NOMO-1 (cell line): ENCODE results near the gene SDK1.
A peak's percentile ranks its signal among the peaks of the same experiment; 100 is the strongest.

Experiments
- DNase-seq, 2 experiments: peaks; one replicate each; lab custom pipeline; 2025; ENCODE audit not compliant: unreplicated experiment in 2 of 2; lab: John Stamatoyannopoulos, UW

The SDK1 gene

GRCh38 chr7:4050126-4050660 lies 749.1 kb downstream of the SDK1 start:
- DNase-seq: no peak

GRCh38 chr7:4051696-4052095 lies 750.6 kb downstream of the SDK1 start:
- no peak for DNase-seq

- no peak for DNase-seq
Measured at GRCh38 chr7:4052130-4052529, 751.1 kb downstream of the SDK1 start.

GRCh38 chr7:4054158-4054557 lies 753.1 kb downstream of the SDK1 start:
- DNase-seq: peak; percentile 33 to 56

GRCh38 chr7:4056552-4057288 lies 755.7 kb downstream of the SDK1 start:
- no peak for DNase-seq

GRCh38 chr7:4057289-4057616 lies 756.2 kb downstream of the SDK1 start:
- DNase-seq: no peak

- no peak for DNase-seq
Measured at GRCh38 chr7:4058158-4058557, 757.1 kb downstream of the SDK1 start.

- DNase-seq: peak in 1 of 2 experiments; percentile 9
Measured at GRCh38 chr7:4065190-4065589, 764.1 kb downstream of the SDK1 start.

- DNase-seq: no peak
Measured at GRCh38 chr7:4066206-4066605, 765.2 kb downstream of the SDK1 start.

- DNase-seq: no peak
Measured at GRCh38 chr7:4066626-4067475, 765.8 kb downstream of the SDK1 start.

- DNase-seq: no peak
Measured at GRCh38 chr7:4067476-4067760, 766.4 kb downstream of the SDK1 start.

GRCh38 chr7:4067874-4068273 lies 766.8 kb downstream of the SDK1 start:
- no peak for DNase-seq

- no peak for DNase-seq
Measured at GRCh38 chr7:4068286-4068685, 767.2 kb downstream of the SDK1 start.

- DNase-seq: no peak
Measured at GRCh38 chr7:4069268-4070095, 768.4 kb downstream of the SDK1 start.

- no peak for DNase-seq
Measured at GRCh38 chr7:4070214-4070613, 769.2 kb downstream of the SDK1 start.

- DNase-seq: no peak
Measured at GRCh38 chr7:4071370-4072058, 770.5 kb downstream of the SDK1 start.

GRCh38 chr7:4072161-4072925 lies 771.3 kb downstream of the SDK1 start:
- DNase-seq: no peak

GRCh38 chr7:4073052-4073451 lies 772.0 kb downstream of the SDK1 start:
- DNase-seq: no peak

- DNase-seq: no peak
Measured at GRCh38 chr7:4073750-4074149, 772.7 kb downstream of the SDK1 start.

GRCh38 chr7:4074407-4074806 lies 773.4 kb downstream of the SDK1 start:
- DNase-seq: no peak
